NOMO-1 treated with dmso at 0.1 percent for 144 hours (cell line): Measurements from ENCODE around the gene SDF4.

Source experiments
- DNase-seq: peaks from one replicate; lab custom pipeline; 2025; ENCODE audit not compliant: unreplicated experiment; lab: John Stamatoyannopoulos, UW

SDF4 gene

GRCh38 chr1:1215080-1215676, 16.6 kb downstream of the SDF4 start:
- DNase-seq = no peak

- no peak for DNase-seq
Measured at GRCh38 chr1:1213345-1214265, 18.2 kb downstream of the SDF4 start, which contains the start of gene TNFRSF4. Gene TNFRSF4 (minus strand): TSS chr1:1214153. CDS start chr1:1214127, 26 bp downstream.

DNA sequence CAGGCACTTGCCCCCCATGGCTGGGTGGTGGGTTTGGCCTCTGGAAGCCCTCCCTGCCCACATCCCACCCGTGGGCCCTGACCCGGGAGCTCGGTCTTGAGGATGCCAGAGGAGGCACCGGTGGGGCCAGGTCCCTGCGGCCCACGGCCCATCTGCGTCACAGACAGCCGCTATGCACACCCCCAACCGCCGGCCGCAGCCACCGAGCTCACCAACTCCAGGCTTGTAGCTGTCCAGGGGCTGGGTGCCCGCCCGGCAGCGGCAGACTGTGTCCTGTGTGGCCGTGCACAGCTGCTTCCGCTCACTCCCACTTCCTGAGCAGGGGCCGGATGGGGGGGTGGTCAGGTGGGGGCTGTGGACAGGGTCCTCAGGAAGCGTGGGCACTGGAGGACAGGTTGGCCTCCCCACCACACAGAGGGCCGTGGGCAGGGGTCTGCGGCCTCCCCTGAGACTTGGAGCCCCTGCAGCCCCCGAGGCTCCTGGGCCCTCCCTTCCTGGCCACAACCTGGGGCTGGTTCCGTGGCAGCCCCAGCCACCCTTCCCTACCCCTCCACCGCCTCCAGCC, 18.9 kb downstream of the SDF4 start:
- no peak for DNase-seq

DNA sequence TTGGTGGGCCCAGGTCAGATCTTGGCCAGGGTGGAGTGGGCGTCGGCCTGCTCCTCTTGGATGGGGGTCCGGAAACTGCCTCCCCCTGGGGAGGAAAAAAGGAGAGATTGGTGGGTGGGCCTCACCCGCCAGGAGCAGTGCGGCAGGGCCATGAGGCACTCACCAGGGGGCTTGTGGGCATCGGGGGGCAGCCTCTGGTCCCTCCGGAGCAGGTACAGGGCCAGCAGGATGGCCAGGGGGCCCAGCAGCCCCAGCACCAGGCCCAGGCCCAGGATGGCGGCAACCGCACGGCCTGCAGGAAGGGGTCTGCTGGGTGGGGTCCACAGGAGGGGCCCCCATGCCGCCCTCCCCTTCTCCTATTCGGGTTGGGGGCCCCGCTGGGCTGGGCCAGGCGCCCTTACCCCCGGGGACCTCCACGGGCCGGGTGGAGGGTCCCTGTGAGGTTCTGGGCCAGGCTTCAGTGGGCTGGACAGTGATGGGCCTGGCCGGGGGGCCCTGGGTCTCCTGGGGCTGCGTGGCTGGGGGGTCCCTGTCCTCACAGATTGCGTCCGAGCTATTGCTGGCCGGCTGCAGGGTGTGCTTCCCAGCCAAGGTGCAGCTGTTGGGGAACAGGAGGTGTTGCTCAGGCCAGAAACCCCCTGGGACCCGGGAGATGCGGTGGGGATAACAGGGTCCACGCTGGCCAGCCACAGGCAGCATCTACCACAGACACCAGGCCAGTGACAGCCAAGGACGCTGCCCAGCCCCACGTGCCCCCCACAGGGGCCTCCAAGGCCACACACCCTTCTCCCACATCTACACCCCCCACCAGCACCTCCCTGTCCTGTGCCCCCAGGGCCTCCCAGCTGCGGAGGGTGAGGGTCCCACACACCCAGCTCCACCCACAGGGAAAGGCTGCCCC, 20.0 kb downstream of the SDF4 start:
- DNase-seq = no peak

DNA sequence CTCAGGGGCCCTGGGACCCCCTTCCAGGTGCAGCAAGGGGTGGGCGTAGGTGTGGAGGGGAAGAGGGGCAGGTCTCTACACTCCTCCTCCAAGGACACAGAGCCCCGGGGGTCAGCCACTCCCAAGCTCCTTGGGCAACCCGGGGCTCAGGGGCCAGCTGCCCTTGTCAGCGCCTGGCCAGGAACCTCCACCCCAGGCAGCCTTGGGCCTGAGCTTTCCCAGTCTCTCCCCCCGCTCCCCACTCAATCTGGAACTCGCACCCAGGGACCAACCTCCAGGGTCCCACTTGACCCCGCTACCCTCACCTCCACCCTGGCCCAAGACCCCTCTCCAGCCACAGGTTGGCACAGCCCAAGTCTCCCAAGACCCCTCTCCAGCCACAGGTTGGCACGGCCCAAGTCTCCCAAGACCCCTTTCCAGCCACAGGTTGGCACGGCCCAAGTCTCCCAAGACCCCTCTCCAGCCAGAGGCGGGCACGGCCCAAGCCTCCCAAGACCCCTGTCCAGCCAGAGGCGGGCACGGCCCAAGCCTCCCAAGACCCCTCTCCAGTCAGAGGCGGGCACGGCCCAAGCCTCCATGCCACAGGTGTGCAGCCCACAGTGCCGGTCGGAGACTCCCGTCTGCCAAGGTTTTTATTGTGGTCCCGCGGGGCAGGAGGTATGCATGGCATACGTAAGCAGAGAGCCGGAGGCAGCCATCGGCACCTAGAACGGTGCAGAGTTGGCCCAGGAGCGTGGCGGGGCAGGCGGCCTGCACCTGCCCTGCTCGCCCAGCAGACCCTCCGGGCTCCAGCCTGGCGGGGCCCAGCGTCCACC, 20.9 kb downstream of the SDF4 start:
- DNase-seq = no peak

GRCh38 chr1:1208713-1209433, 22.9 kb downstream of the SDF4 start:
- DNase-seq = peak; percentile 9

- DNase-seq = no peak
Measured at GRCh38 chr1:1207571-1207892, 24.3 kb downstream of the SDF4 start.

GRCh38 chr1:1206966-1207531, 24.8 kb downstream of the SDF4 start:
- DNase-seq = no peak

- no peak for DNase-seq
Measured at GRCh38 chr1:1206376-1206965, 25.3 kb downstream of the SDF4 start, which contains the start of gene TNFRSF18. Gene TNFRSF18 (minus strand): TSS chr1:1206592. CDS start chr1:1206571, 21 bp downstream.

- DNase-seq = no peak
Measured at GRCh38 chr1:1205769-1206375, 25.9 kb downstream of the SDF4 start.

DNA sequence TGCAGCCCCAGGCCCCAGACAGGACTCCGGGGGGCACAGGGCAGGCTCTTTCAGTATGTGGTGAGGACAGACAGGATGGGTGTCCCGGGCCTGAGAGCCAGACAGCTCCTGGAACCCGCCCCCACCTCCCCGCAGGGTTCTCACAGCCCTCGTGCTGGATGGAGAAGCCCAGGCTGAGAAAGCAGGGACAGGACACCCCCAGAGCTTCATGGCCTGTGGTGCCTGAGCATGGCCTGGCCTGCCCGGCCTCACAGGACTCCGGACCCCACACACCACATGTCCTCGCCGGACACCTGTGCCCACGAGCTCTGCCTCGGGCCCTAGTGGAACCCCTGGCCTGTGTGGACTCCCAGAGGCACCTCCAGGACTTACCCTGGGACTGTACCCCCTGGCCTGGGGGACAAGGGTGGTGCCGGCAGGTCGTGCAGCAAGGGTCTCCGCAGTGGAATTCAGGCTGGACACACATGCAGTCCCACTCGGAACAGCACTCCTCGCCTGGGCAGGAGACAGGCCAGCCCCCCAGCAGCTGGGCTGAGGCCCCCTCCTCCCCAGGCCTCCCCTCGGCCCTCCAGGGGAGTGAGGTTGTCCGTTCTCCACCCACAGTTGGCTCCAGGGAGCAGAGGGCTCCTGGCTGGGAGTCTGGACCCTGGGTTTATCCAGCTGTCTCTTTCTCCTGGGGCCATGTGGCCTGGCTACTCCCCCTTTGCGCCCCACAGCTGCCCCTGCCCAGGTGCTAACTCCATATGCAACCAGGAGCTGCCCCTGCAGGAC, 26.6 kb downstream of the SDF4 start:
- DNase-seq = no peak

DNA sequence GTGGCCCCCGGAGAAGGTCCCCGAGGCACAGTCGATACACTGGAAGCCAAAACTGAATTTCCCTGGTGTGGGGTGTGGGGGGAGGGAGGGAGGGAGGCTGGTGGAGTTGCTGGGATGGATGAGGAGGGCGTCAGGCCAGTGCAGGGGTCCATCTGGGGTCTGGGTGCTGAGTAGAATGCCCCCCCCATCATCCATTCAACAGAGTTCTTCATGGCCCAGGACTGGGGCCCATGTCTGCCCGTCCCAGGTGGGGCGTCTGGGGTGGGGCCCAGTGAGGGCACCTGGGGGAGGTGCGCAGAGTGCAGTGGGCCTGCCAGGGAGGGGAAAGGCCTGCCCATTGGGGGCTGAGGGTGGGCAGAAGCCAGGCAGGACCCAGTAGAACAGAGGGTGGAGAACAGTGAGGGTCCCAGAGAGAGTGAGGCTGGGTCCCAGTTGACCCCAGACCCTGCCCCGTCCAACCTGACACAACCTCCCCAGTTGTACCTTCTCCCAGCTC, 27.3 kb downstream of the SDF4 start:
- no peak for DNase-seq

- DNase-seq = no peak
Measured at GRCh38 chr1:1203561-1204424, 28.0 kb downstream of the SDF4 start.

DNA sequence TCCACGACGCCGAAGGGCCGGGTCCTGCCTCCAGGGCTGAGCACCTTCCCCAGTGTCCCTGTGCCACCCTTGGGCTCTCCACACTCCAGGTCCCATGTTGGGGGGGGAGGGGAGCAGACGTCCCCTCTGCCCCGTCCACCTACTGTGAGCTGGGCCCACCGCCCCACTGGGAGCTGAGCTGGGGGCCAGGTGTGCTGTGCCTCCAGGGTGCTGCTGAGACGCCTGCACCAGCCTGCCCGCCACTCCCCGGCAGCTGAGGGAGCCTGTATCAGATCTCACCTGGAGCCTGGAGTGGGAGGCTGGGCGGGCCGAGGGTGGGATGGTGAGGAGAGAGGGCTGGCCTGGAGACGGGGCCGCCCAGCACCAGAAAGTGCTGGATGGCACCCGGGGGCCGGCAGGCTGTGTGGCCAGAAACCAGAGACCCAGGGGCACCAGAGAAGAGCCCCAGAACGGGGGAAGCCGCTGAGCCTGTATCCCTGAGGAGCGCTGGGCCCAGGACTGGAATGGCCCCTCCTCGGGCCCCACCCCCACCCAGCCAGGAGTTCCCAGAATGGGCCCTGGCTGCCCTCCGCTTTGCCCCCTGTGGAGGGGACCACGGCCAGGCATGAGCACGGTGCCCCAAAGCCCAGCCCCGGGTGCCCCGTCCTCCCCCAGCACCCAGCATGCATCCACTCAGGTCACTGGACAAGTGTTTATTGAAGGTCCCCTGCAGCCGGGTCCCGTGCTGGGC, 28.8 kb downstream of the SDF4 start:
- no peak for DNase-seq

- DNase-seq = no peak
Measured at GRCh38 chr1:1200876-1201810, 30.7 kb downstream of the SDF4 start.
